HG03039 (cell line): Measurements from ENCODE around the gene AGAP1.

ENCODE experiments used
- ATAC-seq: cut with Tn5 transposase; IDR thresholded peaks from one replicate; pipeline ENCODE4 v1.9.1; 2021; ENCODE audit warnings: mild to moderate bottlenecking, moderate library complexity; ENCODE audit not compliant: unreplicated experiment

The AGAP1 gene

DNA sequence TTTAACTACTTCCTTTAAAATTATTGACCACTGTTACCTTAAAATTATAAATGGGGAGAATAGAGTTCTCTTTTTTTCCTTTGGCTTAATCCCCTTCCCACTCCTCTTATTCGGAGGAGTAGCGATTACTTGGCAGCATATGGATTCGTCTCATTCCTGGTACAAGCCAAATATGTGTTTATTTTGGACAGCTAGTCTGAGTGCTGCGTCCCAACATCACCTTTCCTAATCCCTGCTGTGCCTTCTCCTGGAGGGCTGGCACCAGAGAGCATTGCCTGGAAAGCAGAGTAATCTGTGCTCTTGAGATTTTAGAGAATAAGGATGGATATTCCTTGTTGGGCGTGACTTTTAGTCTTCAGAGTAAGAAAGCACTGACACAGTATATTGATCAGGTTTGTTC is 185.6 kb downstream of the AGAP1 start:
- no peak for ATAC-seq

- ATAC-seq = no peak
These were observed 191.3 kb downstream of the AGAP1 start for GRCh38 chr2:235685024-235685721.

GRCh38 chr2:235688511-235689426 is 194.9 kb downstream of the AGAP1 start:
- ATAC-seq = no peak

DNA sequence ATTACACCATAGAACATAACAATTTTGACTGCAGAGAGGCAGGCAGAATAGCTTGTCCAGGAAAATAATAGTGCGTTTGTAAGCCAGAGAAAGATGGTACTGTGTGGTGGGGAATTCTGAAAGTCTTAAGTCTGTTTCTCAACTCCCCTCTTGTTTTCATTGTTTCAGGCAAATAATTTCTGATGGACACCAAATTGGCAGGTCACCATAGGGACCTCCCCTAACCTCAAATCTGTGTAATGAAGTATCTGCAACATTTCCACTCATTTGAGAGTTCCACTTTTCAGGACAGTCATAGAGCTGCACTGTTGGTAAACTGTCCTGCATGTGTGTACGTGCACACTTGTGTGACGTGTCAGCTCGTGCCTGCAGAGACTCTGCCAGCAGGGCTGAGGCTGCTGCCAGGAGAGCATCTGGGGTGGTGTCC is 195.6 kb downstream of the AGAP1 start:
- no peak for ATAC-seq

DNA sequence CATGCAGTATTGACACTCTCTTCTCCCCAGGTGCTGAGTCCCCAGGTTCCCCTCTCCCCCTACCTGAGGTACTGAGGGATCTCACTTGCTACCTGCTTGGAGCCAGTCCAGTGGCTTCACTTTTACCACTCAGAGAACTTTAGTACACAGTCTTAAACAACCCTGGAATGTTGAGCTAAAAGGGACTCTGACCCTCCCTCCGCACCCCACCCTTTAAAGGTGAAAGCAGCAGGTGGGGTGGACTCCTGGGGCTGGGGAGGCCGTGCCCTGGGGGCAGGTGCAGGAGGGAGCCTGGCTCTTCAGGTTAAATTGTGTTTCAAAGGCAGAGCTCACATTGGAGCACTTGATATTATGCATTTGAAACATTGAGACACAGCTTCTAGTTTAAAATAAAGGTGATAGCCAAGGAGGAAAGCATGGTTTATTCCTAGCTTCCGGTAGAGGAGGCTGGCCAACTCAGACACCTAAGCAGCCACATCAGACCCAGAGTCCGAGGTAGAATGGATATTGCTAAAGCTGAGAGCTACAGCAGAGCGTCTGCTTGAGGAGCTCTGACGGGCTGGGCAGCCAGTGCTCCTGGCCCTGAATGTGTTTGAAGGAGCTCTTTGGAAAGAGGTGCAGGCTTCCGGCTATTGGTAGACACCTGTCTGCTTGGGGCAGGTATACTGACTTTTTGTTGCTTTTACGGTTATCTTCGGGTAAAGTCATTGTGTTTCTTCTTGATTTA is 196.4 kb downstream of the AGAP1 start:
- no peak for ATAC-seq

- ATAC-seq = no peak
These were observed 197.1 kb downstream of the AGAP1 start for GRCh38 chr2:235690809-235691450.

DNA sequence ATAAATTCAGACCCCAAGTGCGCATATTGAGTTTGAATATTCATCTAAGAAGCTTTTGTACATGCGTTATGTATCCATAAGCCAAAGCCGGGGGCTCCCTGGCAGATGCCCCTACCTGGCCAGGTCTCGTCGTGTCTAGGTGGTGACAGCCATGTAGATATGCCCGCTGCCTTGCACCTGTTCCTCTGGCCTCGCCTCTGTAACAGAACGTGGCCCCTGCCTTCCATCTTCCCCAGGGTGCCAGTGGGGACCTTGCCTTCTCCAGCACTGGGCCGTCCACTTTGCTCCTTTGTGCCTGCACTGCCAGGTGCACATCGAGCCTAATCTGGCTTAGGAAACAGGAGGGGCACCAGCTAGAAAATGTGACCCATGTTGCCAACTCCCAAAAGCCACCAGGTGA is 198.2 kb downstream of the AGAP1 start:
- ATAC-seq = no peak

GRCh38 chr2:235692671-235693171 is 198.9 kb downstream of the AGAP1 start:
- ATAC-seq = no peak

DNA sequence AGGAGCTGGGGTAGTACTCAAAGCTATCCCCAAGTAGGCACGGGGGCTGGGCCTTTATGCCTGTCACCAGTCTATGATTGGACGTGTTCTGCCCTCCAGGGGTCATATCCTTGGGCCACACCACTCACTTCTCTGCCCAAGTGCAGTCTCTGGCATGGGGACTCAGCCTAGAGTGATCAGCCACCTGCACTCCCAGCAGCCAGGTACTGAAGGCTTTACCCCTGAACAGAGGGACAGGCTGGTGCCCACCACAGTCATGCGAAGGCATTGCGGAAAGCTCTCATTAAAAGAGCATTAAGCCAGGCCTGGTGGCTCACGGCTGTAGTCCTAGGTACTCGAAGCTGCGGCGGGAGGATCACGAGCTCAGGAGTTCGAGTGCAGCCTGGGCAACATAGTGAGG is 199.4 kb downstream of the AGAP1 start:
- no peak for ATAC-seq

DNA sequence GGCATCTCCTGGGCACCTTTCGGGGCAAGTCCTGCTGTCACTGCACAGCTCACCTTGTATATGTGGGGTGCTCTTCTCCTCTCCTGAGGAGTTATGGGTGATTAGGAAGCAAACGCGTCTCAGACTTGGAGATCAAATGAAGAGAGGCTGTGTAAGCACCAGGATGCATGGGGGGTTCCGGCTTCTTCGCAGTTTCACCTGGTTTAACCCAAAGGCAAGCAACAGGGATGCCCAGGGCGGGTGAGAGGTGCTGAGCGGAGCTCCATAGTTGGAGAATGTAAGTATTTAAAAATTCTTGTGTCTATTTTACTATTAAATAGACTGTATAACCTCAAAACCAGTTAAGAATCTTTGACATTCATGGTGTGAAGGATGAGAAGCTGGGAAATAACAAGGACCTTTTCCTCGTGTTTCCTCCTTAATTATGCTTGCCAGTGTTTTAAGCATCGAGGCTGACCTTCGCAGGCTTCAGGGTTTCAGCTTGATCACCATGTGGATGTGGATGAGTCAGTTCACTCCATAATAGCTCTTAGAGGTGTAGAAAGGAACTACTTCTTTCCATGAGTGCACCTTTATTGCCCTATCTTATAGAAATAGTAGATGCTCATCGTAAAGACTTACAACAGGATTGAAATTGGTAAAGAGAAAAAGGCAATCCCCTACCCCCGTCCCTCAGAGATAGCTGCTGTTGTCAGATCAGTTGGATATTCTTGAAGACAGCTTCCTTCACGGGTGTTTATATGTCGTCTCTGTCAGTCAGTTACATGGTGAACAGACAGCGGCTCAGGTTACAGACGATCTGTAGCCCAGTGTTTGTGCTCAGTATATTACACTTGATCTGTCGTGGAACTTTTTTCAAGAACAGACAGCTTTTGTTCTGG is 201.1 kb downstream of the AGAP1 start:
- ATAC-seq = no peak

GRCh38 chr2:235695602-235695895 is 201.7 kb downstream of the AGAP1 start:
- no peak for ATAC-seq

GRCh38 chr2:235697041-235697440 is 203.2 kb downstream of the AGAP1 start:
- ATAC-seq = no peak

DNA sequence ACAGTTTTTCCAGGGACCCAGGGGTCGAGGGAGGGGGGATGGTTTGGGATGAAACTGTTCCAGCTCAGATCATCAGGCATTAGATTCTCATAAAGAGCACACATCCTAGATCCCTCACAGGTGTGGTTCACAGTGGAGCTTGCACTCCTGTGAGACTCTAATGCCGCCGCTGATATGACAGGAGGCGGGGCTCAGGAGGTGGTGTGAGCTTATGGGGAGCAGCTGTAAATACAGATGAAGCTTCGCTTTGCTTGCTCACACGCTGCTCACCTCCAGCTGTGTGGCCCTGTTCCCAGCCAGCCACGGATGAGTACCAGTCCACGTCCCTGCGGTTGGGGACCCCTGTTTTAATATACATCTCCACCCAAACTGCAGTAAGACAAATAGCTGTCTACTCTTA is 204.2 kb downstream of the AGAP1 start:
- no peak for ATAC-seq

DNA sequence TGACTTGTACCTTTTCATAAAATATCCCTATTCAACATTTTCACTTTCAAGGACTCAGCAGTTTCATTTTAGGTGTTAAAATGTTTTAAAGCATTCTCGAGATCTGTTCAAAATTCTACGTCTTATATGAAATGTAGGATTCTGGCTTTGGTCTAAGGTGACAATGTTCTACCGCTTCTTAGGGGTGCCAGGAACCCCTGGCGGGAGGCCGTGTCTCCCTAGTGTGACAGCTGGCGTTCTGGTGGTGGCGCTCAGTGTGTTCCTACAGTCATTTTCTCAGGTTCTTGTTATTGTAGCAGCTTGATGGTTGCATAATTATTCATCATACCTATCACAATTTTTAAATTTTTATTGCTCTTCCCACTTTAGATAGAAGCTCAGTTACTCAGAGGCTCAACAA is 204.6 kb downstream of the AGAP1 start:
- no peak for ATAC-seq

DNA sequence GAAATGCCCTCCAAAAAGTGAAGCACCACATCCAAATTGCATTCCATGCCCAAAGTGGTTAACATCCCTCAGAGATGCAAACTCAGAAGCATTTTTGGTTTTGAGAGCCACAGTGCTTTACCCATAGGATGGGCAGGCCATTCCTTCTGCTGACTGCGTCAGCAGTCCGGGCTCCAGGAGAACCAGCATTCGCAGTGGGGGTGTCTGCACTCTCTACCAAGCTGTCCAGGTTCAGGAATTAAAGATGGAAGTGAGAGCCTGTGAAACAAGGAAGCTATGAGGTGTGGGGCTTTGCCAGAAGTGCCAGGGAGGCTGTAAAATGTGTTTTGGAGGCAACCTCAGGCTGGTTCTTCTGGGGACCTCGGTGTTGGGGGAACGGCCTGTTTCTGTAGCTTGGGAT is 205.7 kb downstream of the AGAP1 start:
- ATAC-seq = no peak

- ATAC-seq = no peak
These were observed 207.6 kb downstream of the AGAP1 start for GRCh38 chr2:235701206-235701981.

DNA sequence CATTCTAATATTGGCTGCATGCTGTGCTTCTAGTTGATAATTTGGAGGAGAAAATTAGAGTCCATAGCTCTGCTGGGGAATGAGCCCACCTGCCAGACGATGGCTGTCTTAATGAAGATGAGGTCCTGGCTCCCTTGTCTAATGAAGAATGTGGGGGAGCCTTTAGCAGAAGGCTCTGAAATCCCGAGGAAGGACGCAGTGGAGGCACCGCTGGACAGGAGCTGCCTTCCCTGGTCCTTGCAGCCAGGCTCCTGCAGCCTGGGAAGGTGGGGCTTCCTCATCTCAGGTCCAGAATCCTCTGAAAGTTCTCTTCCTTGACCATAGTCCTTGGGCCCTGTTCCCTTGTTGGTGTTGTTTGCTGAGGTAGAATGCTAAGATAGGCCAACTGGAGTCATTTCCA is 208.3 kb downstream of the AGAP1 start:
- no peak for ATAC-seq

- no peak for ATAC-seq
These were observed 210.0 kb downstream of the AGAP1 start for GRCh38 chr2:235703711-235704295.

- ATAC-seq = no peak
These were observed 211.5 kb downstream of the AGAP1 start for GRCh38 chr2:235705296-235705695.
